COLO829 (cell line): ENCODE results near the gene PAGE2B.
"Not testable (repeated sequence)": the region's sequence is repeated elsewhere in the genome, so short reads cannot be mapped to it uniquely, and the experiment has no call there.

ENCODE experiments used
- DNase-seq: peaks from one replicate; pipeline ENCODE4 v3.0.0; 2012; ENCODE audit warnings: low spot score

PAGE2B gene, protein sequence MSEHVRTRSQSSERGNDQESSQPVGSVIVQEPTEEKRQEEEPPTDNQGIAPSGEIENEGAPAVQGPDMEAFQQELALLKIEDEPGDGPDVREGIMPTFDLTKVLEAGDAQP

DNA sequence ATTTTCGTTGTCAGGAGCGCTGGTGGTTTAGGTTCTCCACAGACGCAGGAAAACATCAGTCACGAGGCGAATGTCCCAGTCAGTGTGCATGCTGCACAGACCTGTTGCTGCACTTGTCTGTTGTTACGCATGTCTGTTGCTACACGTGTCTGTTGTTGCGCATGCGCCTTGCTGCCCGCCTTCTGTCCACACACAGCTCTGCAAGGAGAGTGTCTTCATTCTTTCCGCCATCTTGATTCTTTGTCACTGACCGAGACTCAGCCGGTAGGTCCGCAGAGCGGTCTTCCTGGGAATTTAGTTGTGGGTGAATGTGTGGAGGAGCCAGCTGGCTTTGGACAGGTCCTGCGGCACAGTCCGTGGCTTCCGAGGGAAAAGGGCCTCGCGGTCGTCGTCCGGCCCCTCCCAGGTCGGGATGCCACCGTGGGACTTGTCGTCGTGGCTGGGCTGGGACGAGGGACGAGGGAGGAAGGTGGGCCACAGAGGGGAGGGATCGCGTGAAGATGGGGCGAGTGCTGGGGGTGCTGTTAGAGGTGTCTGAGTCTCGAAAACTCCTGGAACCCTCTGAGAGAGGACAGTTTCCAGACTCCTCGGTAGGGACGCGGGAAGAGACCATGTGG lies at the start of gene PAGE2B:
TSS of gene PAGE2B (plus strand) at position 180 of the 617 bp plus-strand sequence. CDS start 1,012 bp downstream, outside the sequence.
- no peak for DNase-seq

DNA sequence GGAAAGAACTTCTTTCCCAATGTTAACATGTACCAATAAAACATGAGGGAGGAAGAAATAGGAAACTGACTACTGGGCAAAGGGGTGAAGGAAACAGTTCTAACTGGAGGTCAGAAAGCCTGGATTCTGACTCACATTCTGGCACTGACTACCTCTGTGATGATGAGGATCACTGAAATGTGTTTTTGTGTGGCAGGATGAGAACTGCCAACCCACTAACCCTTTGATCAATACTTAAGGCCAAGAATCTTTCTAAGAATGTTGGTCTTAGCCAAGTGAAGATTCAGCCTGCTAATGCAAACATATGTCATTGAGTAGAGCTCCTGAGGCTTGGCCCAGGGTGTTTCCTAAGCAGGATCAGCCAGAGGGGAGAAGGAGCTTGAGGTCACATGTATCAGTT lies 48.7 kb upstream of the PAGE2B start:
- no peak for DNase-seq

- DNase-seq = no peak
These were observed 48.0 kb upstream of the PAGE2B start for GRCh38 chrX:55026840-55027239.

DNA sequence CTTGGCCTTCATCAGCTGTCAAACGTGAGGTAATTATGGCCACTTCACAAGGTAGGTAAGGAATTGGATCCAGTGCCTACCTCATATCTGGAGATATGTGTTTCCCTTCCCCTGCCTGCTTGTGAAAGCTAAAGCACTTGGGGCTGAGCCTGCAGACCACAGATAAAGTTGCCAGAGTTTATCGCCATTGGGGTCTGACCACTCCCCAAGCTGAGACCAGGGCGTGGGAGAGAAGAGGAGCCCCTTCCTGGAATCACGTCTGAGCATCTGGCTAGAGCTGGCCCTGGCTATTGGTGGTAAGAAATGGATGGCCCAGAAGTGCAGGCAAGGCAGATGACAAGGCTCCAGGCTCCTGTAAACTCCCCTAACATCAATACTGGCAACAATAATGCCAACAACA lies 46.8 kb upstream of the PAGE2B start:
- DNase-seq = no peak

- no peak for DNase-seq
These were observed 46.2 kb upstream of the PAGE2B start for GRCh38 chrX:55028611-55029010.

- DNase-seq = no peak
These were observed 45.5 kb upstream of the PAGE2B start for GRCh38 chrX:55029291-55029690.

DNA sequence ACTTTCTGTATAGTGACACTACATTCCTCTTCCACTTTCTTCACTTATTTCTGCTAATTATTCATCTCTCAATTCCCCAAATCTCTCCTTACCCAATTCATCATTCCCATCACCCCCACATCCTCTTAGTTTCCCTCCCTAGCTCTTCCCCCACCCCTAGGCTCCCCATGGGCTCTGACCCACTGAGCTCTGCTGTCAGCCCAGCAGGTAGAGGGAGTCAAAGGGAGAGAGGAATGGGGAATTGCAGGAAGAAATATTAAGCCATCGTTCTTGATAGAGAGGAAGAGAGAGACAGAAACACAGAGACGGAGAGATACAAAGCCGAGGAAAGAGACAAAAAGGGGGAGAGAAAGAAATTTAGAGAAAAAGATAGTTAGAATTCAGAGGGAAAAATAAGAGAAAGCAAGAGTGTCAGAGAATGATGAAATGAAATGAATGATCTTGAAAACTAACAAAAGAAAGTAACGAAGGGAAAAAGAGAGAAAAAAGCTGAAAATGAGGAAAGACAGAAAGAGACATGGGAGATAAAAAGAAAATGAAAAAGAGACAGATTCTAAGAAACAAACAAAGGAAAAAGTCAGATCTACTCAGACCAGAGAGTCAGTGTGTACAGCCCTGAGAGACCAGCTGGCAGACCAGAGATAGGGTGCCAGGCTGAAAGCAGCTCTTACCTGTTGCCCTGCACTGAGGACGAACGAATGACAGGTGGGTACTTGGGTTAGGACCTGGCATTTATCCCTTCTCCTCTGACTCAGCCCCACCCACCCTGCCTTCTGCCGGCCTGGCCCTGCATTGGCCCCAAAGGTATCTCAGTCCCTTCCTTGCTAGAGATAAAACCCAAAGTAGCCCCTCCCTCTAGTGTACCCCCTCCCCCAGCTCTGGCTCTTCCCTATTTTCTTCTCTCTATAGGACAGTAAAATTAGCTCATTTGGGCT lies 44.3 kb upstream of the PAGE2B start, which contains the start of gene ALAS2:
TSS of gene ALAS2 (minus strand) at position 707 of the 935 bp plus-strand sequence. CDS start 4,977 bp downstream, outside the sequence.
- DNase-seq = no peak

DNA sequence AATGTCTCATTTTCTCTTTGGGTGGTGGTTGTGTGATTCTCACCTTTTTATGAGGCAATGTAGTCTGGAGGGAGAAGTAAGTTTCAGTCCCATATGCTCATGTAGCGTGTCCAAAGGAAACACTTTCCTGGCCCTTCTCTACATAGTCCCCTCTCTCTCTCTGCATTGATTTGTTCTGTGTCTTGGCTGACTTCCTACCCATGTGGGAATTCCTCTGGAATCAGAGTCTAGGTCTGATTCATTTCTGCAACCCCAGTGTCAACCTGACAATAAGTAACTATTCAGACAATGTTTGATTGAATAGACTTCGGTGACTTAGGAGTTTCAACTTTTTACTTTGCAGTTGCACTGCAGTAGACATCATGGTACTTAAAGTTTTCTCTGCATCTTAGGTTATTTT lies 41.4 kb upstream of the PAGE2B start:
- DNase-seq = no peak

GRCh38 chrX:55039471-55039870 lies 35.4 kb upstream of the PAGE2B start:
- DNase-seq = no peak

GRCh38 chrX:55041514-55041913 lies 33.3 kb upstream of the PAGE2B start:
- DNase-seq = no peak

DNA sequence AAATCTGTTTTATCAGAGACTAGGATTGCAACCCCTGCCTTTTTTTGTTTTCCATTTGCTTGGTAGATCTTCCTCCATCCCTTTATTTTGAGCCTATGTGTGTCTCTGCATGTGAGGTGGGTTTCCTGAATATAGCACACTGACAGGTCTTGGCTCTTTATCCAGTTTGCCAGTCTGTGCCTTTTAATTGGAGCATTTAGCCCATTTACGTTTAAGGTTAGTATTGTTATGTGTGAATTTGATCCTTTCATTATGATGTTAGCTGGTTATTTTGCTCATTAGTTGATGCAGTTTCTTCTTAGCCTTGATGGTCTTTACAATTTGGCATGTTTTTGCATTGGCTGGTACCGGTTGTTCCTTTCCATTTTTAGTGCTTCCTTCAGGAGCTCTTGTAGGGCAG lies 24.2 kb upstream of the PAGE2B start:
- not testable (repeated sequence) for DNase-seq

- no peak for DNase-seq
These were observed 17.8 kb upstream of the PAGE2B start for GRCh38 chrX:55056820-55057674.

GRCh38 chrX:55057675-55058249 lies 17.1 kb upstream of the PAGE2B start:
- DNase-seq = peak; percentile 14

DNA sequence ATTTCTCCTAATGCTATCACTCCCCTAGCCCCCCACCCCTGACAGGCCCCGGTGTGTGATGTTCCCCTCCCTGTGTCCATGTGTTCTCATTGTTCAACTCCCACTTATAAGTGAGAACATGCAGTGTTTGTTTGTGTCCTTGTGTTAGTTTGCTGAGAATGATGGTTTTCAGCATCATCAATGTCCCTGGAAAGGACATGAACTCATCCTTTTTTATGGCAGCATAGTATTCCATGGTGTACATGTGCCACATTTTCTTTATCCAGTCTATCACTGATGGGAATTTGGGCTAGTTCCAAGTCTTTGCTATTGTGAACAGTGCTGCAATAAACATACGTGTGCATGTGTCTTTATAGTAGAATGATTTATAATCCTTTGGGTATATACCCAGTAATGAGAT lies 7.7 kb upstream of the PAGE2B start:
- not testable (repeated sequence) for DNase-seq

- no peak for DNase-seq
These were observed 2.5 kb upstream of the PAGE2B start for GRCh38 chrX:55072286-55072685.

DNA sequence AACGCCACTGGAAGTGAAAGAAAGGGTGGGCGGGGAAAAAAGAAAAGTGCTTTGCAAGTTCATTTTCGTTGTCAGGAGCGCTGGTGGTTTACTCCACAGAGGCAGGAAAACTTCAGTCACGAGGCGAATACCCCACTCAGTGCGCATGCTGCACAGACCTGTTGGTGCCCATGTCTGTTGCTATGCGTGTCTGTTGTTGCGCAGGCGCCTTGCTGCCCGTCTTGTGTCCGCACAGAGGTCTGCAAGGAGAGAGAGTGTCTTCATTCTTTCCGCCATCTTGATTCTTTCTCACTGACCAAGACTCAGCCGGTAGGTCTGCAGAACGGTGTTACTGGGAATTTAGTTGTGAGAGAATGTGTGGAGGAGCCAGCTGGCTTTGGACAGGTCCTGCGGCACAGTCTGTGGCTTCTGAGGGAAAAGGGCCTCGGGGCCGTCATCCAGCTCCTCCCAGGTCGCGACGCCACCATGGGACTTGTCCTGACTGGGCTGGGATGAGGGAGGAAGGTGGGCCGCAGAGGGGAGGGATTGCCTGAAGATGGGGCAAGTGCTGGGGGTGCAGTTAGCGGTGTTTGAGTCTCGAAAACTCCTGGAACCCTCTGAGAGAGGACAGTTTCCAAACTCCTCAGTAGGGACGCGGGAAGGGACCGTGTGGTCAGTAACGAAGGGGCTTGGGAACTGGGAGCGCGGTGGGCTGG lies 14.1 kb downstream of the PAGE2B start, which contains the start of gene PAGE2:
TSS of gene PAGE2 (plus strand) at position 224 of the 695 bp plus-strand sequence. CDS start 1,003 bp downstream, outside the sequence.
- no peak for DNase-seq

DNA sequence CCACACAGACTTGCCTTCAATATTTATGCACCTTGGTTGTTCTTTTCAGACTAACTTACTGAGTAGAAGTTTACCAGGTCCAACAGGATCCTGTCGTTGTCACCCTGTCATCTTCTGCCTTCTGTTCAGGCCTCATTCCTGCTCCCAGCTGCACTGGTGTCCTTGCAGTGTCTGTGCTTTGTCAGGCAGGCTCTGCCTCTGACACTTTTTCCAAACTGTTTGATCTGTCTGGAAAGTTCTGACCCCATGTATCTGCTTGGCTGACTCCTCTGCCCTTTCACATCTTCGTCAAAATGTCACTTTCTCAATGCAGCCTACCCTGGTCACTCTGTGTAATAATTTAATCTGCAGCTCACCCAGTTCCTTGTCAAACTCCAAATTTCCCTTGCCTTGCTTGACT lies 23.9 kb downstream of the PAGE2B start:
- no peak for DNase-seq

DNA sequence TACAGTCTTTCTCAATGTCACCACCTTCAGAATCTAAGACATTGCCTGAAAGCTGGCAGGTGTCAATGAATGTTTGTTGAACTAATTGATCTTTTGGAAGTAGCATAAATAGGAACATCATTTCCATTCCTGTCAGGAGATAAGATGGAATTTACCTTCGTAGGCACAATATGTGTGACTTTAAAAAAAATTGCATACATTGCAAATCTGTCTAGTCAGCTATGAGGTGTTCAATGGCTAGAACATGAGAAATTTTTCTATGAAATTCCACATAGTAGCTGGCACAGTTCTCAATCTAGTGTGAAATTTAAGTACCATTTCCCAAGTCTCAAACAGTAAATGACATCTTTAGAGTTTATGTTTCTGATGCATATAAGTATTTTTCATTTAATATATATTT lies 24.3 kb downstream of the PAGE2B start:
- DNase-seq = no peak

- DNase-seq = no peak
These were observed 27.9 kb downstream of the PAGE2B start for GRCh38 chrX:55102754-55103153.

DNA sequence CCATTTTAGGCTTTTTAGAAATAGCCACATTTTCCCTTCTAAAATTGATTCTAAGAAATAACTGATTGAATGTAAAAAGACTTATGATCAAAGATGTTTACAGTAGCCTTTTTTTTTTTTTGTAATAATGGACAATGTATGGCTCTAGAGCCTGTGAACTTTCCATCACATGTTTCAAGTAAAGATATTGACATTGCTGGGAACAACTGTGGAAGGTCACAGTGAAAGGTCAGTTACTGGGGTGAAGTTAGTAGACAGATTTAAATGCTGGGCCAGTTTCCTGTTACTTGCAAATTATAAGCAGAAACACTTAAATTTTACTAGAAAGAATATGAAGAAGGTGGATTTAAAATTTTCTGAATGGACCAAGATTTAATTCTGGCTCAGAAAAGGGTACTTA lies 32.4 kb downstream of the PAGE2B start:
- no peak for DNase-seq

GRCh38 chrX:55107911-55108310 lies 33.1 kb downstream of the PAGE2B start:
- no peak for DNase-seq
